HG03108 (cell line): Measurements from ENCODE around the gene PLXDC1.
"Not testable (repeated sequence)": the region's sequence is repeated elsewhere in the genome, so short reads cannot be mapped to it uniquely, and the experiment has no call there.

Source experiments
- ATAC-seq: cut with Tn5 transposase; IDR thresholded peaks from one replicate; pipeline ENCODE4 v1.9.1; 2021; ENCODE audit warnings: moderate library complexity; ENCODE audit not compliant: unreplicated experiment

The PLXDC1 gene

DNA sequence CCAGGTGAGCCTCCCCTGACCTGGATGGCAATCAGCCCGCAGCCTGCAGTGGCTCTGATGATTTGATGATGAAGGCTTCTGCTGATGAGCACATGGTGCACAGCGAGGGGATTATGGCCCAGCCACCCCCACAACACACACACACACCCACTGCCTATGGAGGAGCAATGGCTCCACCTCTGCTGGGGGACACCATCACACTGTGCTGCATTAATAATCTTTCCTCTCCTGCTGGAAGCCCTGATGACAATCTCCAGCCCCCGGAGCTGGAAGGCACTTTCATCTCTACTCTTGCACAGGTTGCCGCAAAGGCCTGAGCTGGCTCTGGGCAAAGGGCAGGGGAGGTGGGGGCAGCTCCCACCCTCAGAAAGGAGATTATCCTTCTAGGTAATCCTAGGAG lies 79.9 kb downstream of the PLXDC1 start:
- no peak for ATAC-seq

DNA sequence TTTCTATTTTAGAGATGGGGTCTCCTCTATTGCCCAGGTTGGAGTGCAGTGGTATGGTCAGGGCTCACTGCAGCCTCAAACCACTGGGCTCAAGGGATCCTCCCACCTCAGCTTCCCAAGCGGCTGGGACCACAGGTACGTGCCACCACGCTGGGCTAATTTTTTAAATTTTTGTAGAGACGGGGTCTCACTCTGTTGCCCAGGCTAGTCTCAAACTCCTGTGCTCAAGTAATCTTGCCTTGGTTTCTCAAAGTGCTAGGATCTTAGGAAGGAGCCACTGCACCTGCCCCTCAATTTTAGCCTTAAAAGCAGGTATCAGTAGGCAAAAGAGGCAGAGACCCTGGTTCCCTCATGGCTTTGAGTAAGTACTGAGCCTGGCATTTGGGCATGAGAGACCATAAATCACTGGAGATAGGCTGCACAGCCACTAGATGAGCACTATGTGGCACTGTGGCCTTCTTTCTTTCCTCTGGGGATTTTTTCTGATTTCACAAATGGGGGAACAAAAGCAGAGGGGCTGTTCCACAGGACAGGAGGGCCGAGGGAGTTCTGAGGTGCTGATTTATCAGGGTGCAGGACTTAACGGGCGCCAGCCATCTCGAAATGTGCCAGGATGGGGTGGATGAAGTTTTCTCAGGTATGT lies 82.2 kb downstream of the PLXDC1 start:
- ATAC-seq: no peak

DNA sequence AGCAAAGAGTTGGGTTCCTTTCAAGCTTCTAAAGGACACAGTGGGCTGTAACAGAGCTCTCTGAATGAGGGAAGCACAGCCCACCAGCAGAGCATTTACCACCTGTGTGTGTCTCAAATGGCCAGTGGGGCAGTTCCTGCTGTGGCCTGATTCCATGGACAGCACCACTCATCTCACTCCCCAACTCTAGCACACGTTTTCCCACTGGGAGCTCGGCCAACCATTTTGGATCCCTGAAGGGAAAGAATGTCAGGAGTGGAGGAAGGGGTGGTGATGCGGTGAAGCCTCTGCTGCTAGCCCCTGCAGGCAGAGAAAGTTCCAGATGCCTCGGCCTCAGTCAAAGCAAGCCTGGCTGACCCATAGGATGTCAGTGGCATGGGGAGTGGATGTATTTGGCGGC lies 86.6 kb downstream of the PLXDC1 start:
- no peak for ATAC-seq

DNA sequence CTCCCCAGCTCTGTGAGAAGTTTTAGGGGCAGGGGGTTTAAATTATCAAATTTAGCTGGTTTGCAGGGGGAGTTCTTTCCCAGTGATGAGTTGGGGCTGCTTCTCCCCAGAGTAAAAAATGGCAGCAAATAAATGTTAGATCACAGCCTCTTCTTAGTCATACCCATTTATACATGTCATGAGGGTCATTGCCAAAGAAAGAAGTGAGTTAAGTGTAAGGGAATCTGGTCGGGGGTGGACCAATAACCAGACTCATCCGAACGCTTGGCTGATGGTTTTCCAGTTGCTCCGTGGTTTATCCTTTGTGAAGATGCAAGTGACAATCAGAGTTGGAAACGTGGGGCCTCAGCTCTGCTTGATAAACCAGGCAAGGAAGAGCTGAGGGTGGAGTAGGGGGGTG lies 87.1 kb downstream of the PLXDC1 start:
- ATAC-seq: no peak

DNA sequence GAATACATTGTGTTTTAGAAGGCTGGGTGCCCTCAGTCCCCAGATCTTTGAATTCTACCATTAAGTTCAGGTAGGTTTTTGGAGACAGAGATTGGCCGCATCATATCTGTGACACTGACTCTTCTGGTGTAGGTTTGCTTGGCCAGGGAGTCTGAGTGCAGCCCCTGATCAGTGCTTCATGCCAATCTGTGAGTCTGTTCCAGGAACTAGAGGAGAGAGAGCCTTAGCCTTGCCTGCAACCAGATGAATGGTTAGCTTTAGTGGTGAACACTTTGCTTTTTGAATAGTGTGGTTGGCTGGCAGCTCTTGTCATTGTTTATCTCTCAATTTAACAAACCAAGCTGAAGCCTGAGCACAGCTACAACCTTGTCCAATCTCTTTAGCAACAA lies 87.8 kb downstream of the PLXDC1 start:
- no peak for ATAC-seq

DNA sequence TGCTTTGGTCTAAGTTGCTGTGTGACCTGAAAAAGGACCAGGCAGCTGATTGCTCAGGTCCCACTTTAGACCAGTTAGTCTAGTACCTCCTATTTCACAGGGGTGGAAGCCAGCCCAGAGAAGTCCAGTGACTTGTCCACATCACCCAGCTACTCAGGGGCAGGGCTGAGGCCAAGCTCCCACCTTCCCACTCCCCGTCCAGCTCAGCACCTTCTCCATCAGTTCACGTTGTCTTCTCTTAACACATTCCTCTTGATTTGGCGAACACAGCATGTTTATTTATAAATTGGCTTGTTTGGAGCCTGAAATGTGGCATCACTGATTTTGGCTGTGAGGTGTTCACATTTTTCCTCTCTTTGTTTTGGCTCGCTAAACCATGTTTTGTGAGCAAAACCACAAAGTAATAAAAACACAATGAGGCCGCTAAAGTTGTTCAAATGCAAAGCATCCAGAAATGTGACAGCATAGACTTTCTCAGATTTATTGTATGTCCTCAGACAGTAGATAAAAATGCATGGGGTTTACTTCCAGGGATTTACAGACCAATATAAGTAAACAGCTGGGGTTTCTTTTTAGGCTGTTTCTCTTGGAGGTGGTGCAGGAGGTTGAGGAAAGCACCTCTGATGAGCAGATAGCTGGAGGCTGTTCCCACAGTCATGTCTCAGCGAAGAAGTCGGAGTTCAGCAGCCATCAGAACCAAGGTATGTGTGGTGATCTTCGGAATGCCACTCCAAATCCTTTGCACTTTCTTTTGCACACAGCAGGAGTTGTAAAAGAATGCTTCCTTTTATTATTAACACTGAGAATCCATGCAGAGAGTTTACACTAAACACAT lies 88.4 kb downstream of the PLXDC1 start:
- ATAC-seq: no peak

DNA sequence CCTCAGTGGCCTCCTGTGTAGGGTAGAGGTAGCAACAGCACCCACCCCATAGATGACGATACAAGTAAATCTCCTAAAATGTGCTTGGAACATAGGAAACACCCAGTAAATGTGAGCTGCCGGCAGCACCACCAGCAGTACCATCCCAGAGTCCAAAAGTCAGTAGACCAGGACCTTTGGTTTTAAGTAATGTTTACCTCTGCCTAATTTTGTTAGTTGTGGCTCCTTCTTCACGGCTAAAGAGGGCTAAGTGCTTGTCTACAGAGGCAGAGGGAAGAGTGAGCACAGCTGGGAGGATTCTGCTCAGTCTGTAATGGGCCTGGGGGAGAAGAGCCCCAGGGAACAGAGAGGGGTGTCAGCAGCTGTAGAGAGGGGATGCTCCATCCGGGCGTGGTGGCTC lies 92.9 kb downstream of the PLXDC1 start:
- no peak for ATAC-seq

DNA sequence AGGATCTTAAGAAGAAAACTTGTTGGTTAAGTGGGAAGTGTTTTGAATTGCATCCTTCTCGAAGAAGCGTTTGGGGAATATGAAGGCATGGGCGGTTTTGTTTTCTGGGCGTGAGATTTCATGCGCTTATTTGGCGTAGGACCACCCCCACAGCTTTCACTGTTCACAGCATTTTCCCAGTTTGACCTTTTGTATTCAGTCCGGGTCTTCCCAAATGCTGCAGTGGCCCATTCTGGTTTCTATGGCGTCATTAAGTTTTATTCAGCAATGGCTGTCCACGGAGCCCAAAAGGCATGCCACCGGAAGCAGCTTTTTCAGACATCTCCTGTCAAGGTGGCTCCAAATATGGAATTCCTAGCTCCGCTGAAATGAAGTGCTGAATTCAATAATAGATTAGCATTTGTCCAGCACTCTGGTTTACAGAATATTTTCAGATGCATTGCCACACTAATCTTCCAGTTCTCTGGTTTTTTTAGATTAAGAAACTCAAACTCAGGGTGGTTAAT lies 93.7 kb downstream of the PLXDC1 start:
- no peak for ATAC-seq

DNA sequence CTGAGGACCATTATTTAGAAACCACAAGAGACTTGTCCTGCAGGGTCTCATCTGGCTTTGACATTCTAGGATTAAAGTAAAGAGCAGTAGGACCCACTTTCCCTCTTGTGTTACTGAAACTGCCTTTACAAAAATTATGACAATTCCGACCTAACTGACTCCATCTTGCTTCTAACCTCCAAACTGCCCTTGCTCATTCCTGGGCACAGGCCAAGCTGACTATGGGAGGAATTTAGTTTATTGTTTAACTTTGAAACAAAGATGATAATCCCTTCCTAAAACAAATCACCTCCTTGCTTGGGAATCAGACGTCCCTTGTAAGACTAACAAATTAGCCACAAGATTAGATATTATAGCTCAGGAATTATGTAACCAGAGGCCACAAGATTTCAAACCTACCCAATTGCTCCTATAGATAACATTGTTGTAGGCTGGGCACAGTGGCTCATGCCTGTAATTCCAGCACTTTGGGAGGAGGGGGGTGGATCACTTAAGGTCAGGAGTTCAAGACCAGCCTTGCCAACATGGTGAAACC lies 97.3 kb downstream of the PLXDC1 start:
- no peak for ATAC-seq

DNA sequence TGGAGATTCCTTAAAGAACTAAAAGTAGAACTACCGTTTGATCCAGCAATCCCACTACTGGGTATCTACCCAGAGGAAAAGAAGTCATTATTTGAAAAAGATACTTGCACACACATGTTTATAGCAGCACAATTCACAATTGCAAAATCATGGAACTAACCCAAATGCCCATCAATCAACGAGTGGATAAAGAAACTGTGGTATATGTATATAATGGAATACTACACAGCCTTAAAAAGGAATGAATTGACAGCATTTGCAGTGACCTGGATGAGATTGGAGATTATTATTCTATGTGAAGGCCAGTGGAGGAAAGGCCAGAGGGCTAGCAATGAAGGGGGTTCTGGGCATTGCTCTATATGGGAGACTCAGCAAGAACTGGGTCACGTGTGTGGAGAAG lies 99.0 kb downstream of the PLXDC1 start:
- ATAC-seq: not testable (repeated sequence)

DNA sequence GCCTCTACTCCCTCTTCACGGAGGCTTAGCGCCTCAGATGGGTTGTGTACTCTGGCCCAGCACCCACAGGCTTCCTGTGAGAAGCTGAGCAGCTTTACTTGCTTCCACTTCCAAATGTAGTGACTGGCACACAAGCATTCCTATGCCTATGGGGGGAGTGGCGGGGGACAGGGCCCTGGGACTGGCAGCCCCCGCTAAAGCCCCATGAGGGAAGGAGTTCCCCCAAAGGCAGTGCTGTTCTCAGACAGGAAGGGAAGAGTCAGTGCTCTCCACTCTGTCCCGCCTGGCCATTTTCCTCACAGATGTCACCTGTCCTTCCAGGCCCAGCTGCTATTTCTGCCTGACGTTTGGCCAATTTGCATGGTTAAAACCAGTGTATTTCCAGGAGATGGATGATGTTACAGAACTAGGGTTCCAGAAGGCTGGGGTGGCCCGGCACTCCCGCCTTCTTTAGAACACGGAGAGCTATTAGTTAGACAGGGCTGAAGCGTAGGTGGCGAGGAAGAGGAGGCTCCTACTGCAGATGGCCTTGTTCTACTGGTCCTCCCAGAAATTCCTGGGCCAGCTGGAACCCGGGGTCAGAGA lies 100.3 kb downstream of the PLXDC1 start:
- ATAC-seq: no peak

DNA sequence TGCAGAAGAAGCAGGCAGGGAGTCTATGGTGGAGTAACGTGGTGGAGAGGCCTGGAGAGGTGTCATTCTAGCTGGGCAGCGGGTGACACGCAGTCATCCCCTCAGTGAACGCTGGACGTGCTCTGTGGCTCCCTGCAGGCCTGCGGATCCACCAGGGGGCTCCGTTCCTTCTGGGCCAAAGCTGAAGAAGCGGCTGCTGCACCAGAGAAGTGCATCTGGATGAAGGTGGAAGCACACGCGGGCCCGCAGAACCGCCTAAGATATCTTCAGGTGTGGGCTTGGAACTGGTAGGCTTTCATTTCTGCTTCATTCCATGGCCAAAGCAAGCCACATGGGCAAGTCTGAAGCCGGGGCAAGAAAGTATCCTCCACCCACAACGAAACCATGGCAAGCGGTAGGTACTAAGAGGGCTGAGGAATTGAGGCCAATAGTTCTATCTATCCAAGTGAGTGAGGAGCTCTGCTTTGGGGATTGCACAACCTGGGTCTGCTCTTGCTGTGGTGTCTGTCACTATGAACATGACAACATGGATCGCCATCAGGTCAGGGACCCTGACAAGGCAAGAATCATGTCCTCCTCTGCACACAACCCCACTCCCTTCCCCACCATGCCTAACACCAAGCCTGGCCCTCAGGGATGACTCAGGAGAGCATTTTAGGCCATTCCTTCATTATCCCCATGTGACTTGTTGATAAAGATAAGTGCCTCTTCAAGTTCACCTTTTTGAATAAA lies 105.3 kb downstream of the PLXDC1 start:
- no peak for ATAC-seq

DNA sequence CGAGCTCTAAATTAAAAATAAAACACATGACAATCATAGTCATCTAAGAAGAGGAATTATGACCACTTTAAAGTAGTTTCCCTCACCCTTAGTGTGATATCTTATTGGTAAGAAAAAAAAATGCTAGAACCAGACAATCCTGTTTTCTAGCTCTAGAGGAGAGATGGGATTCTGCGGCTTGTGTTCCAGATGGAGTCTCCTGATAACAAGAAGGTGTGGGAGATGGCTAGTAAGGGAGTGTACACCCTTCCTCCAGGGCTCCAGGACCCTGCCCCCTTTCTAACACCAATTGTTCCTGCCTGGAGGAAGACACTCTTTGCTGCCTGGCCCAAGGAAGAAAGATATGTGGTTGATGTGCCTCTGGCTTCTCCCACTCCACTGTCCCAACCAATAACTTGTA lies 115.4 kb downstream of the PLXDC1 start:
- no peak for ATAC-seq

DNA sequence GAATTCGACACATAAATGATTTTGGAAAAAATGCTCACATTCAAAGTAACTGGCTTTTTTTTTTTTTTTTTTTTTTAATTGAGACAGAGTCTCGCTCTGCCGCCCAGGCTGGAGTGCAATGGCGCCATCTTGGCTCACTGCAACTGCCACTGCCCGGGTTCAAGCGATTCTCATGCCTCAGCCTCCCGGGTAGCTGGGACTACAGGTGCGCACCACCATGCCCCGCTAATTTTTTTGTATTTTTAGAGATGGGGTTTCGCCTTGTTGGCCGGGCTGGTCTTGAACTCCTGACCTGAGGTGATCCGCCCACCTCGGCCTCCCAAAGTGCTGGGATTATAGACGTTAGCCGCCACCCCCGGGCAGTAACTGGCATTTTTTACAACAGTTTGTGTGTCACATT lies 115.9 kb downstream of the PLXDC1 start:
- not testable (repeated sequence) for ATAC-seq

DNA sequence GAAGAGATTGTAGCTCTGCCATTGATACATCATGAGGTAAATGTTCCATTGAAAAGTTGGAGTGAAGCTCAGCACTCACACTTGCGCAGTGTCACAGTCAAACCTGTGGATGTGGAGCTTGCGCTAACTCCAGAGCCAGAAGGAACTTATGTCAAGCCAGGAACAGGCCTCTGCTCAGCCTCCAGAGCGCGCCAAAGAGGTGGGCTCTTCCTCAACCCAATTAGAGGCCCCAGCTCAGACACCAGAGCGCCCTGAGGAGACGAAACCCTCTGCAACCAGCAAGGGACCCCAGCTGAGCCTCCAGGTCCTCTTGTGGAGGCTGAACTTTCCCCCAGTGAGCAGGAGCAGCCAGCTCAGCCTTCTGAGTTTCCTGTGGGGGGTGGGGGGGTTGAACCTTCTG lies 122.7 kb downstream of the PLXDC1 start:
- ATAC-seq: no peak

DNA sequence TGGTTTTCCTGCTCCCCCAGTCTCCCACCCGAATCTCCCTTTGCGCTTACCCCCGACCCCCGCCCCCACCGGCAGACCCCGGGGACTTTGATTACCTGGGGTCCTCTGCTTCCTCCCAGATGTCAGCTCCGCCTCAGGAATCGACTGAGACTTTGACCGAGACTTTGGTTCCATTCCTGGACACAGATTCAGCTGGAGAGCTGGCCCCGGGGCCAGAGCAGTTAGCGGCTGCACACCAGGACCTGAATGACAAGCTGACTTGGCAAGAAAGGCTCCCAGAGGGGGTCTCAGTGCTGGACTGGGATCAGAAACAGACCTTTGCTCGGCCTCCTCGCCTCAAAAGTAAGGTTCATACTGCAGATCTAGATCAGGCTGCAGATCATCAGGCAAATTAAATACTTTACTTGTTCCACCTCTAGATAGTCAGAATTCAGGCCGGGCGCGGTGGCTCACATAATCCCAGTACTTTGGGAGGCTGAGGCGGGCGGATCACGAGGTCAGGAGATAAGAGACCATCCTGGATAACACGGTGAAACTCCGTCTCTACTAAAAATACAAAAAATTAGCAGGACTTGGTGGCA lies 123.9 kb downstream of the PLXDC1 start:
- ATAC-seq: no peak

DNA sequence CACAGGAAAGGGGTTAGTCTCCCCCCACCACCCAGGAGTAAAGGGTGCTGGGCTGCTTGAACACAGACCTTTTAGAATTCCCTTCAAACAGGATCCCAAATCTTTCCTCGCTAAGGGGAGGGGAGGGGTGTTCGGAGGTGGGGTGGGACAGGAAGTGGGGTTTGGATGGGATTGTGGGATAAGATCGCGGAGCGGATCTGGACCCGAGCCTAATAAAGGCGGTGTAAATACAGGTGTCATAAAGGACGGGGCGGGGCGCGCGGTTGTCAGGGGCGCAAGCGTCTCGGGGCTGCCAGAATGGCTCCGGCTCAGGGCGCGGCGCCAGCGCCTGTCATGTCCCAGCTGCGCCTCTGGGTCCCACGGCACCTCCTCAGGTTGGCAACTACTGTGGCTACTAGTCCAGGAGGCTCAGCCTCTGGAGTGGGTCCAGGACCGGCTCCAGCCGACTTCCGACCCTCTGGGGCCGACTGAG lies 124.4 kb downstream of the PLXDC1 start:
- no peak for ATAC-seq

DNA sequence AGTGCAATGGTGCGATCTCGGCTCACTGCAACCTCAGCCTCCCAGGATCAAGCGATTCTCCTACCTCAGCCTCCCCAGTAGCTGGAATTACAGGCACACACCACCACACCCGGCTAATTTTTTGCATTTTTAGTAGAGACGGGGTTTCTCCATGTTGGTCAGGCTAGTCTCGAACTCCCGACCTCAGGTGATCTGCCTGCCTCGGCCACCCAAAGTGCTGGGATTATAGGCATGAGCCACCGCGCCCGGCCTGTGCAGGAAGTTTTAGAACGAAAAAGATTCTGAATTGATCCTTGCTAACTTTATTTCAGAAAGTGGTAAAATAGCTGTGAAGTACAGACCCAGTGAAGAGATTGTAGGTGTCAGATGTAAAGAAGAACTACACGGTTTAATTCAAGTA lies 125.1 kb downstream of the PLXDC1 start:
- ATAC-seq: not testable (repeated sequence)

DNA sequence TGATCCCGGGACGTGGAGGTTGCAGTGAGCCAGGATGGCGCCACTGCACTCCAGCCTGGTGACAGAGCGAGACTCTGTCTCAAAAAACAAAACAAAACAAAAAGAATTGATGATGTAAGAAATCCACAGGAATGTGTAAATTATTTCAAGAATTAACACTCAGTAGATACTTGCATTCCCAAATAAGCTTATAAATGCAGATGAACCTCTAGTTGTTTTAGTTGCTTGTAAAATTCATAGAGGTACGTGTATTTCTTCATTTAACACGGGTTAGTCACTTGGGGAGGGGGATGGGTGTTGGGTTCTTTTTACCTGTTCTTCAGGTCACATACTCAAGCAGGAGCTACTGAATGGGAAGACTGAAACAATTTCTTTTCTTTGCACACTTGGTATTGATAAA lies 128.5 kb downstream of the PLXDC1 start:
- ATAC-seq: no peak

DNA sequence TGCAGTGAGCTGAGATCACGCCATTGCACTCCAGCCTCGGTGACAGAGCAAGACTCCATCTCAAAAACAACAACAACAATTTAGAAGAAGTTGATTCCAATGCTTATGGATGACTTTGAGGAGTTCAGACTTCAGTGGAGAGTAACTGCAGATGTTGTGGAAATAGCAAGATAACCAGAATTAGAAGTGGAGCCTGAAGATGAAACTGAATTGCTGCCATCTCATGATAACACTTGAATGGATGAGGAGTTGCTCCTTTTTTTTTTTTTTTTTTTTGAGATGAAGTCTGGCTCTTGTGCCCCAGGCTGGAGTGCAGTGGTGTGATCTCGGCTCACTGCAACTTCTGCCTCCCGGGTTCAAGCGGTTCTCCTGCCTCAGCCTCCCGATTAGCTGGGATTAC lies 131.4 kb downstream of the PLXDC1 start:
- ATAC-seq: not testable (repeated sequence)
